GM19193 (cell line): Measurements from ENCODE around the gene VDAC1.

Experiments used
- POLR2A ChIP-seq: IDR thresholded peaks from 4 replicates; pipeline ENCODE4 v1.6.1; 2011; ENCODE audit not compliant: insufficient read depth, insufficient read length; ENCODE audit errors: extremely low read depth

VDAC1 gene

GRCh38 chr5:134004626-134005416 lies at the start of gene VDAC1:
VDAC1 (minus strand) TSS chr5:134004975; CDS start chr5:133993012, 11,963 bp downstream.
- peak; percentile 65 for TF ChIP-seq POLR2A

GRCh38 chr5:134053840-134054338 lies 49.1 kb upstream of the VDAC1 start:
- no peak for TF ChIP-seq POLR2A

- TF ChIP-seq POLR2A: no peak
Measured at GRCh38 chr5:134053314-134053839, 48.6 kb upstream of the VDAC1 start.

GRCh38 chr5:134051305-134051704 lies 46.5 kb upstream of the VDAC1 start:
- TF ChIP-seq POLR2A: no peak

GRCh38 chr5:134048864-134049263 lies 44.1 kb upstream of the VDAC1 start:
- TF ChIP-seq POLR2A: no peak

GRCh38 chr5:134047687-134048056 lies 42.9 kb upstream of the VDAC1 start:
- TF ChIP-seq POLR2A: no peak

- no peak for TF ChIP-seq POLR2A
Measured at GRCh38 chr5:134046801-134047686, 42.3 kb upstream of the VDAC1 start.

- no peak for TF ChIP-seq POLR2A
Measured at GRCh38 chr5:134046330-134046729, 41.6 kb upstream of the VDAC1 start.

GRCh38 chr5:134043793-134044792 lies 39.3 kb upstream of the VDAC1 start:
- TF ChIP-seq POLR2A: no peak

GRCh38 chr5:134041570-134042411 lies 37.0 kb upstream of the VDAC1 start:
- TF ChIP-seq POLR2A: no peak

- no peak for TF ChIP-seq POLR2A
Measured at GRCh38 chr5:134038138-134038537, 33.4 kb upstream of the VDAC1 start.

- TF ChIP-seq POLR2A: no peak
Measured at GRCh38 chr5:134037160-134037559, 32.4 kb upstream of the VDAC1 start.

GRCh38 chr5:134034326-134034725 lies 29.6 kb upstream of the VDAC1 start:
- no peak for TF ChIP-seq POLR2A
